Neural cell (in vitro differentiated cells): Measurements from ENCODE around the gene PIGZ. TPM values are rescaled to one million over a fixed set of nuclear protein-coding genes. Genes with fewer than 3 reads are reported as not detected.

ENCODE experiments used
- H2AFZ ChIP-seq: fragments of 200-600, 300-800 bp; sonication (generic), shearing (Covaris generic); 2 replicates; pipeline ENCODE4 v1.6.0; 2014; ENCODE audit warnings: low read depth, mild to moderate bottlenecking, antibody characterized with exemption, low read length, moderate library complexity
- H3F3A ChIP-seq: fragments of 200-600 bp; shearing (Covaris generic); 2 replicates; pipeline ENCODE4 v1.6.1; 2016; ENCODE audit warnings: mild to moderate bottlenecking, moderate library complexity, mixed read lengths, antibody characterized with exemption, low read length; ENCODE audit not compliant: insufficient read depth, poor library complexity, severe bottlenecking
- H3K27ac ChIP-seq: fragments of 200-600, 300-800 bp; sonication (generic), shearing (Covaris generic); 2 replicates; pipeline ENCODE4 v1.5.1; 2014; ENCODE audit warnings: mild to moderate bottlenecking, low read length, moderate library complexity
- H3K27me3 ChIP-seq: fragments of 300-800, 200-600 bp; sonication (generic), shearing (Covaris generic); 2 replicates; pipeline ENCODE4 v1.6.0; 2014; ENCODE audit warnings: mild to moderate bottlenecking, low read depth, low read length, moderate library complexity; ENCODE audit not compliant: insufficient read depth
- H3K36me3 ChIP-seq: fragments of 300-800, 200-600 bp; sonication (generic), shearing (Covaris generic); 2 replicates; pipeline ENCODE4 v1.5.1; 2014; ENCODE audit warnings: mild to moderate bottlenecking, antibody characterized with exemption, low read length, moderate library complexity; ENCODE audit not compliant: insufficient read depth
- H3K4me2 ChIP-seq: fragments of 300-800, 200-600 bp; sonication (generic), shearing (Covaris generic); 2 replicates; pipeline ENCODE4 v1.6.0; 2014; ENCODE audit warnings: mild to moderate bottlenecking, low read length
- H3K4me3 ChIP-seq: fragments of 300-800, 200-600 bp; sonication (generic), shearing (Covaris generic); 2 replicates; pipeline ENCODE4 v1.5.1; 2014; ENCODE audit warnings: mild to moderate bottlenecking, low read length, moderate library complexity
- H3K79me2 ChIP-seq: fragments of 200-600 bp; shearing (Covaris generic); replicated peaks from 2 replicates; pipeline ENCODE4 v1.6.0; 2014; ENCODE audit warnings: mild to moderate bottlenecking, low read length, moderate library complexity; ENCODE audit not compliant: insufficient read depth
- H3K9ac ChIP-seq: fragments of 300-800, 200-600 bp; sonication (generic), shearing (Covaris generic); 2 replicates; pipeline ENCODE4 v1.6.1; 2016; ENCODE audit warnings: mild to moderate bottlenecking, low read length, mixed read lengths
- H3K9me2 ChIP-seq: fragments of 200-600 bp; shearing (Covaris generic); 2 replicates; pipeline ENCODE4 v1.6.1; 2016; ENCODE audit warnings: mild to moderate bottlenecking, low read length, mixed read lengths; ENCODE audit not compliant: insufficient read depth
- H3K9me3 ChIP-seq: fragments of 200-600, 300-800 bp; sonication (generic), shearing (Covaris generic); 2 replicates; pipeline ENCODE4 v1.6.1; 2016; ENCODE audit warnings: mild to moderate bottlenecking, mixed run types, low read length, moderate library complexity, mixed read lengths
- H4K20me1 ChIP-seq: fragments of 200-600 bp; shearing (Covaris generic); 2 replicates; pipeline ENCODE4 v1.6.1; 2016; ENCODE audit warnings: mild to moderate bottlenecking, mixed run types; ENCODE audit not compliant: insufficient read depth
- EP300 ChIP-seq: fragments of 450-650 bp; conservative IDR thresholded peaks from 2 replicates; pipeline ENCODE4 v1.6.1; 2014; ENCODE audit warnings: antibody characterized with exemption, mild to moderate bottlenecking, moderate library complexity; ENCODE audit not compliant: poor library complexity, severe bottlenecking
- EZH2 ChIP-seq: fragments of 200-600, 300-800 bp; shearing (Covaris generic), sonication (generic); IDR thresholded peaks from 2 replicates; pipeline ENCODE4 v1.6.1; 2014; ENCODE audit warnings: antibody characterized with exemption, low read length, borderline replicate concordance, mild to moderate bottlenecking; ENCODE audit not compliant: insufficient read depth, poor library complexity, severe bottlenecking
- MXI1 ChIP-seq: fragments of 450-650 bp; conservative IDR thresholded peaks from 2 replicates; pipeline ENCODE4 v1.6.1; 2014; ENCODE audit warnings: antibody characterized with exemption, mild to moderate bottlenecking; ENCODE audit not compliant: poor library complexity, severe bottlenecking
- POLR2AphosphoS5 ChIP-seq: IDR thresholded peaks from 2 replicates; pipeline ENCODE4 v1.6.1; 2012
- RAD21 ChIP-seq: fragments of 450-650 bp; conservative IDR thresholded peaks from 2 replicates; pipeline ENCODE4 v1.6.1; 2014; ENCODE audit warnings: antibody characterized with exemption, mild to moderate bottlenecking, moderate library complexity
- SMC3 ChIP-seq: fragments of 450-650 bp; conservative IDR thresholded peaks from 2 replicates; pipeline ENCODE4 v1.6.1; 2014; ENCODE audit warnings: antibody characterized with exemption, mild to moderate bottlenecking, moderate library complexity; ENCODE audit not compliant: poor library complexity
- TAF1 ChIP-seq: IDR thresholded peaks from 2 replicates; pipeline ENCODE4 v1.6.1; 2012; ENCODE audit warnings: low read depth
- polyA plus RNA-seq: library from polyadenylated mRNA; depleted of rRNA; stranded (reverse); fragments of >200 nt; gene quantifications from 2 replicates; pipeline ENCODE4 v1.2.3, GENCODE V29; 2014
- TF ChIP-seq, protein P1 (sequence below): fragments of 450-650 bp; IDR thresholded peaks from 2 replicates; pipeline ENCODE4 v1.5.1; 2014; ENCODE audit warnings: antibody characterized with exemption, mild to moderate bottlenecking, moderate library complexity; ENCODE audit not compliant: poor library complexity, severe bottlenecking
- TF ChIP-seq, protein P2 (sequence below): IDR thresholded peaks from 2 replicates; pipeline ENCODE4 v1.6.1; 2012; ENCODE audit warnings: borderline replicate concordance

PIGZ gene
- polyA plus RNA-seq, 1 donor from 2014 or later = 6.5 TPM

DNA sequence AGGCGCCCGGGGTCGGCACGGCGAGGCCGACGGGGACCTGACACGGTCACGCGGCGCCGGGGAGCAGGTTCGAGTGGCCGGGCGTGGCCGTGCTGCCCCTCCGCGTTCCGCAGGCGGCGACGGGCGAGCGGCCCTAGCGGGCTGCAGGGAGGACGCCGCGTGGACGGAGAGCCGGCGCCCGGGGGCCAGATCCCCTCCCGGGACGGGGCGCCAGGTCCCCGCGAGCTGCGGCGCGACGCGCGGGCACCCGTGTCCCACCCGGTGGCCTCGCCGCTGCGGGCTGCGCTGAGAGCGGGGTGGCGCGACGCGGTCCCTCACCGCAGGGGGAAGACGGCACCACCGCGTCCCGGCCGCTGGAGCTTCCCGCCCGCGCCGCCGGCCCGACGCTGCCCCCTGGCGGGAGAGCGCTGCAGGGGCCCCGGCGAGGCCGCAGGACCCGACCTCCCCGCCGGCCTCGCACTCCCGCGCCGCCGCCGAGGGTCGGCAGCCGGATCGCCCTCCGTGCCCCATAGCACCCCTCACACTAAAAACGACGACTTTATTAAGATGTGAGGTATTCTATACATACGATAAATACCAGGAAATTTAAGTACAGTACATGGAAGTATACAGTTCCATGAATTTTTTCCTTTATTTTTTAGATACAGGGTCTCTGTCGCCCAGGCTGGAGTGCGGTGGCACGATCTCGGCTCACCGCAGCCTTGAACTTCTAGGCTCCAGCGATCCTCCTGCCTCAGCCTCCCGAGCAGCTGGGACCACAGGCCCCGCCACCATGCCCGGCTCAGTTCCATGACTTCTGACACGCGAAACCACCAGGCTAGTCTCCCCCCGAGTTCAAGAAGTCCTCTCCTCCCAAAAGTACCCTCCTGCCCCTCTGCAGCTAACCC is 1.3 kb upstream of the PIGZ start:
- H3K27ac ChIP-seq = no peak overlapping the region
- no peak overlapping the region for H3K4me2 ChIP-seq
- no peaks in the 10 kb centered on the region for H3K36me3 ChIP-seq
- H3K9ac ChIP-seq = peak overlapping the region; percentile 64
- no peaks in the 10 kb centered on the region for H4K20me1 ChIP-seq
- H2AFZ ChIP-seq = no peak overlapping the region
- H3F3A ChIP-seq = no peaks in the 10 kb centered on the region
- no peaks in the 10 kb centered on the region for H3K79me2 ChIP-seq
- H3K9me2 ChIP-seq = no peaks in the 10 kb centered on the region
- peaks cover 51% of the 10 kb centered on the region for H3K27me3 ChIP-seq
- peaks cover 4% of the 10 kb centered on the region for H3K9me3 ChIP-seq
- peak overlapping the region; percentile 88 for H3K4me3 ChIP-seq
- TF ChIP-seq, protein P1, sequence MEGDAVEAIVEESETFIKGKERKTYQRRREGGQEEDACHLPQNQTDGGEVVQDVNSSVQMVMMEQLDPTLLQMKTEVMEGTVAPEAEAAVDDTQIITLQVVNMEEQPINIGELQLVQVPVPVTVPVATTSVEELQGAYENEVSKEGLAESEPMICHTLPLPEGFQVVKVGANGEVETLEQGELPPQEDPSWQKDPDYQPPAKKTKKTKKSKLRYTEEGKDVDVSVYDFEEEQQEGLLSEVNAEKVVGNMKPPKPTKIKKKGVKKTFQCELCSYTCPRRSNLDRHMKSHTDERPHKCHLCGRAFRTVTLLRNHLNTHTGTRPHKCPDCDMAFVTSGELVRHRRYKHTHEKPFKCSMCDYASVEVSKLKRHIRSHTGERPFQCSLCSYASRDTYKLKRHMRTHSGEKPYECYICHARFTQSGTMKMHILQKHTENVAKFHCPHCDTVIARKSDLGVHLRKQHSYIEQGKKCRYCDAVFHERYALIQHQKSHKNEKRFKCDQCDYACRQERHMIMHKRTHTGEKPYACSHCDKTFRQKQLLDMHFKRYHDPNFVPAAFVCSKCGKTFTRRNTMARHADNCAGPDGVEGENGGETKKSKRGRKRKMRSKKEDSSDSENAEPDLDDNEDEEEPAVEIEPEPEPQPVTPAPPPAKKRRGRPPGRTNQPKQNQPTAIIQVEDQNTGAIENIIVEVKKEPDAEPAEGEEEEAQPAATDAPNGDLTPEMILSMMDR = peak; percentile 86
- TF ChIP-seq EZH2 = no peak
- peak; percentile 15 for TF ChIP-seq EP300
- TF ChIP-seq TAF1 = no peak
- TF ChIP-seq RAD21 = peak; percentile 68
- TF ChIP-seq MXI1 = peak; percentile 62
- peak; percentile 73 for TF ChIP-seq SMC3
- TF ChIP-seq, protein P2, sequence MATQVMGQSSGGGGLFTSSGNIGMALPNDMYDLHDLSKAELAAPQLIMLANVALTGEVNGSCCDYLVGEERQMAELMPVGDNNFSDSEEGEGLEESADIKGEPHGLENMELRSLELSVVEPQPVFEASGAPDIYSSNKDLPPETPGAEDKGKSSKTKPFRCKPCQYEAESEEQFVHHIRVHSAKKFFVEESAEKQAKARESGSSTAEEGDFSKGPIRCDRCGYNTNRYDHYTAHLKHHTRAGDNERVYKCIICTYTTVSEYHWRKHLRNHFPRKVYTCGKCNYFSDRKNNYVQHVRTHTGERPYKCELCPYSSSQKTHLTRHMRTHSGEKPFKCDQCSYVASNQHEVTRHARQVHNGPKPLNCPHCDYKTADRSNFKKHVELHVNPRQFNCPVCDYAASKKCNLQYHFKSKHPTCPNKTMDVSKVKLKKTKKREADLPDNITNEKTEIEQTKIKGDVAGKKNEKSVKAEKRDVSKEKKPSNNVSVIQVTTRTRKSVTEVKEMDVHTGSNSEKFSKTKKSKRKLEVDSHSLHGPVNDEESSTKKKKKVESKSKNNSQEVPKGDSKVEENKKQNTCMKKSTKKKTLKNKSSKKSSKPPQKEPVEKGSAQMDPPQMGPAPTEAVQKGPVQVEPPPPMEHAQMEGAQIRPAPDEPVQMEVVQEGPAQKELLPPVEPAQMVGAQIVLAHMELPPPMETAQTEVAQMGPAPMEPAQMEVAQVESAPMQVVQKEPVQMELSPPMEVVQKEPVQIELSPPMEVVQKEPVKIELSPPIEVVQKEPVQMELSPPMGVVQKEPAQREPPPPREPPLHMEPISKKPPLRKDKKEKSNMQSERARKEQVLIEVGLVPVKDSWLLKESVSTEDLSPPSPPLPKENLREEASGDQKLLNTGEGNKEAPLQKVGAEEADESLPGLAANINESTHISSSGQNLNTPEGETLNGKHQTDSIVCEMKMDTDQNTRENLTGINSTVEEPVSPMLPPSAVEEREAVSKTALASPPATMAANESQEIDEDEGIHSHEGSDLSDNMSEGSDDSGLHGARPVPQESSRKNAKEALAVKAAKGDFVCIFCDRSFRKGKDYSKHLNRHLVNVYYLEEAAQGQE = no peak
- no peak for TF ChIP-seq POLR2AphosphoS5

DNA sequence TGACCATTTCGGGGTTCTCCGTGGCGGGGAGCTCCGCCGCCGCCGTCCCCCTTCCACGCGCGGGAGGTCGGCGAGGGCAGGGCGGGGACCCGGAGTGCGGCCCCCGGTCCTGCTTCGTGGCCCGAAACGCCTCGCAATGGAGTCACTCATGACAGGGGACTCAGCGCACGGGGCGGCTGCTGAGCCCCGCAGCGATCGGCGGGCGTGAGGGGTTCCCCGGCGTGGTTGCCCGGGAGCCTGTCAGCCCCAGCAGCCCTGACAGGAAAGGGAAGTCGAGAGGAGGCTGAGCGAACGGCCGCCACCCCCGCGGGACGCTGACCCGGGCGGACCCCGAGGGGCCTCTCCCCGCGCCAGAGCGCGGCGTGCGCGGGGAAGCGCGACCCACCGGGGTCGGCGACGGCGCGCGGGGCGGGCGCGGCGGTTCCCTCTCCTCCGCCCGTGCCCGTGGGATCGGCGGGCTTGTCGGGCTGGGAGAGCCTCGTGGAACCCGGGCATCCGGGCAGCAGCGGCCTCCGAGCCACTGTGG is 564 bp upstream of the PIGZ start:
- no peaks in the 10 kb centered on the region for H4K20me1 ChIP-seq
- no peaks in the 10 kb centered on the region for H3K9me2 ChIP-seq
- peak overlapping the region; percentile 24 for H2AFZ ChIP-seq
- H3K27ac ChIP-seq = no peak overlapping the region
- peak overlapping the region; percentile 64 for H3K9ac ChIP-seq
- peaks cover 4% of the 10 kb centered on the region for H3K9me3 ChIP-seq
- H3K4me3 ChIP-seq = peak overlapping the region; percentile 88
- no peak overlapping the region for H3K4me2 ChIP-seq
- TF ChIP-seq EP300 (no peak), TAF1 (no peak), SMC3 (no peak), RAD21 (no peak), POLR2AphosphoS5 (no peak), EZH2 (no peak)
- TF ChIP-seq, protein P1 = no peak
- TF ChIP-seq, protein P2 = no peak
- no peaks in the 10 kb centered on the region for H3K36me3 ChIP-seq
- H3K79me2 ChIP-seq = no peaks in the 10 kb centered on the region
- peaks cover 51% of the 10 kb centered on the region for H3K27me3 ChIP-seq
- no peaks in the 10 kb centered on the region for H3F3A ChIP-seq
